Stimulated activated CD4-positive, alpha-beta T cell treated with anti-CD3 and anti-CD28 coated beads, Interleukin-4, amount 100 ng/mL, for 24 hours (primary cell): ENCODE results near the gene RNASEH2A.
A peak's percentile ranks its signal among the peaks of the same experiment; 100 is the strongest.
"Not testable (repeated sequence)": the region's sequence is repeated elsewhere in the genome, so short reads cannot be mapped to it uniquely, and the experiment has no call there.

Experiments used
- DNase-seq: peaks from one replicate; pipeline ENCODE4 v3.0.0-alpha.2; 2020

Gene RNASEH2A

GRCh38 chr19:12794196-12794941, 12.0 kb upstream of the RNASEH2A start:
- DNase-seq, result no peak

- no peak for DNase-seq
Observed at GRCh38 chr19:12794971-12795381, 11.4 kb upstream of the RNASEH2A start.

GRCh38 chr19:12796146-12797071, 10.0 kb upstream of the RNASEH2A start:
- DNase-seq, result peak; percentile 80

DNA sequence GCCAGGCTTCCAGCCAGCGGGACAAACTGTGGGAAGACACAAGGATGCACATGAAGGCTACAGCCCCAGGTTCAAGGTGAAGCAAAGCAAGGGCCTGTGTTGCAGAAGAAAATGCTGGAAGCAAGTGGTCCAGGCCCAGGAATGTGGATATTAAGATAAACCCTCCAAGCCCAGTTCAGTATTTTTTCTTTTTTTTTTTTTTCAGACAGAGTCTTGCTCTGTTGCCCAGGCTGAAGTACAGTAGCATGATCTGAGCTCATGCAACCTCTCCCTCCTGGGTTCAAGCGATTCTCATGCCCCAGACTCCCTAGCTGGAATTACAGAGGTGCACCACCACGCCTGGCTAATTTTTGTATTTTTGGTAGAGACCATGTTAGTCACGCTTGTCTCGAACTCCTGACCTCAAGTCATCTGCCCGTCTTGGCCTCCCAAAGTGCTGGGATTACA, 9.2 kb upstream of the RNASEH2A start:
- DNase-seq, result no peak

DNA sequence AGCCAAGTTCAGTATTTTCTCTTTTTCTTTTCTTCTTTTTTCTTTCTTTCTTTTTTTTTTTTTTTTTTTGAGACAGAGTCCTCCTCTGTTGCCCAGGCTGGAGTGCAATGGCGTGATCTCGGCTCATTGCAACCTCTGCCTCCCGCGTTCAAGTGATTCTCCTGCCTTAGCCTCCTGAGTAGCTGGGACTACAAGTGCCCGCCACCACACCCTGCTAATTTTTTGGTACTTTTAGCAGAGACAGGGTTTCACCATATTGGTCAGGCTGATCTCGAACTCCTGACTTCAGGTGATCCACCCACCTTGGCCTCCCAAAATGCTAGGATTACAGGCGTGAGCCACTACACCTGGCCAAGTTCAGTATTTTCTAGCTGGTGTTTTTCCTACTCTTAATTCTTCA, 8.8 kb upstream of the RNASEH2A start:
- DNase-seq, result not testable (repeated sequence)

GRCh38 chr19:12799742-12800465, 6.5 kb upstream of the RNASEH2A start:
- no peak for DNase-seq

DNA sequence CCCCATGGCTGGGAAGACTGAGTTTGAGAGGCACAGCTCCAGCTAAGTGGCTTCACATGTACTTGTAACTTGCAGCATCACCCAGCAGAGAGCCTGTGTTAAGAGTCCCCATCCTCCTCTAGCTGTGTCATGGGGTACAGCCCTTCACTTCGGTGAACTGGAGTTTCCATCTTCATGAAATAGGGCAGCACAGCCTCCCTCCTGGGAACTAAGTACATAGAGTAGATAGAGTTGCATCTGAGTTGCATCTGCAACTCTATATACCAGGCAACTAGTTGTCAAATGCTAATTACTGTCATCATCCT, 6.0 kb upstream of the RNASEH2A start:
- DNase-seq, result no peak

DNA sequence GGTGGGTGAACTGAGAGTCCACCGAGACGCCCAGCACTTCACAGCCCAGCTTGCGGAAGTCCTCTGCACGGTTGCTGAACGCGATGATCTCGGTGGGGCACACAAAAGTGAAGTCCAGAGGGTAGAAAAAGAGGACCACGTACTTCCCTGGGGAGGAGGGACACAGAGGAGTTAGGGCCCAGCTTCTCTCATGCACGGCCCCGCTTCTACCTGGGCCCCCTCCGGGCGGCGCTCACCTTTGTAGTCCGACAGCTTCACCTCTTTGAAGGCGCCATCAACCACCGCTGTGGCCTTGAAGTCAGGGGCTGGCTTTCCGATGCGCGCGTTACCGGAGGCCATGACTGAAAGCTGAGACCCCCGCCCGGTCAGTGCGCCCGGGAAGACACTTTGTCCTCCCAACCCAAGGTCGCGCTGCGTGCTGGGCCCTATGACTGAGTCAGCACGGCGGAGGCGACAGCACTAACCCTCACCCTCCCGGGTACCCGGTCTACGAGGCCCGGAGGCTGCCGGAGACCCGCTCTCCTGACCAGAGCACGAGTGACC, 5.4 kb upstream of the RNASEH2A start:
- DNase-seq, result peak; percentile 31

DNA sequence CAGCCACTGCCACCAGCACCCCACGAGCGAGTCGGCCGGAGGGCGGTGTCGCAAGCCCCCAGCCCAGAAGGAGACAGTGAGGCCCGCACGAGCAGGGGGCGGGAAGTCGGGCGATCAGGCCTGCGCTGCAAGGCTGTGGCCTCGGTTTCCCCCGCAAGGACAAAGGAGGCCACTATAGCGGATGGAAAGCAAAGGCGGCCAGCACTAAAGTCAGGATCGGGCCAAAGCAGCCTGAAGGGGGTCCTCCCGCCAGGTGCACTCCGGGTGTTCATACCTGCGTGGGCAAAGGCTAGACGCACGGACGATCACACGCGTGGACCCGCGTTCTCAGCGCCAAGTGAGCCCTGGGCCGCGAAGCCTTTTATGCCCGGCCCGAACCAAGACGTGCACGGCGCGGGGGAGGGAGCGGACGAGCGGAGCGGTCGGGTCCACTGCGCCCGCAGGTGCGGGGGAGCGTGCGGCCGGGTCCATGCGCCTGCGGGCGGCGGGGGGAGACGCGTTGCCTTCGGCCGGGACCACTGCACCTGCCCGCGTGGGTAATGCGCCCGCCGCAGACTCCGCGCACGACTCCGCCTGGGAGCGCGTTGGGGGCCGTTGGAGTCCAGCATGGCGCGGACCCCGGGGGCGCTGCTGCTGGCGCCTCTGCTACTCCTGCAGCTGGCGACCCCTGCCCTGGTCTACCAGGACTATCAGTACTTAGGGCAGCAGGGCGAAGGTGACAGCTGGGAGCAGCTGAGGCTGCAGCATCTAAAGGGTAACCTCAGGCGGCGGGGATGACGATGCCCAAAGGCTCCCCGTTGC, 4.7 kb upstream of the RNASEH2A start, which contains the start of the genes PRDX2 and THSD8:
TSS of gene PRDX2 (minus strand) at position 335 of the 801 bp plus-strand sequence. CDS start 539 bp downstream, outside the sequence.
TSS of gene THSD8 (plus strand) at position 604 of the 801 bp plus-strand sequence. CDS start at position 607, 3 bp downstream.
- DNase-seq, result peak; percentile 78

DNA sequence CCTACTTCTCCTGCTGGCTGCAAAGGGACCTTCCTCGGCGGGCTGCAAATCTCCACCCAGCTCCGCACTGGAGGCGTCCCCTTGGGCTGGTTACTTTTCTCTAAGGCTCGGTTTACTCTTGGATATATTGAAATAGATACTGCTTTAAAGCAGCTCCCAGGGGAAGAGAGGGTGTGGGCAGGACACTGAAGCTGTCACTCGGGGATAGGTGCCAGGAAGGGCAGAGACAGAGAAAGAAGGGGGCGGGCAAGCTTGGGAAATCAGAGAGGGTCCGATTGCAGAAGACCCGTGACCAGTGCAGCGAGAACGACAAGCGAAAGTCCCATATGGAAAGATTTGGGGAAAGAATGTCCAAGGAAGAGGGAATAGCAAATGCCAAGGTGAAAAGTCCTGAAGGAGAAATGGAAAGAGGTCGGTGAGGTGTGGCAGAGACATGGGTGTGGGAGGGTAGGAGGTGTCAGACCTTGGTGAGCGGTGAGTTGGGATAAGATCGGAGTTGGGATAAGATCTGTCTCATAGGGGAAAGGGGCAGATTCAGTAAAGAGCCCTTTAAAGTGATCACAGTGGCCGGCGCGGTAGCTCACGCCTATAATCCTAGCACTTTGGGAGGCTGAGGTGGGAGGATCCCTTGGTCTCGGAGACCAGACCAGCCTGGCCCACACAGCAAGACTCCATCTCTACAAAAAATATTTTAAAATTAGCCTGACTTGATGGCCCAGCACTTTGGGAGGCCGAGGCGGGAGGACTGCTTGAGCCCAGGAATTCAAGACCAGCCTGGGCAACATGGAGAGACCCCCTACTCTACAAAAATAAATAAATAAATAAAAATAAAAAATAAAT, 3.9 kb upstream of the RNASEH2A start:
- DNase-seq, result no peak

- no peak for DNase-seq
Observed at GRCh38 chr19:12804051-12804450, 2.3 kb upstream of the RNASEH2A start.

DNA sequence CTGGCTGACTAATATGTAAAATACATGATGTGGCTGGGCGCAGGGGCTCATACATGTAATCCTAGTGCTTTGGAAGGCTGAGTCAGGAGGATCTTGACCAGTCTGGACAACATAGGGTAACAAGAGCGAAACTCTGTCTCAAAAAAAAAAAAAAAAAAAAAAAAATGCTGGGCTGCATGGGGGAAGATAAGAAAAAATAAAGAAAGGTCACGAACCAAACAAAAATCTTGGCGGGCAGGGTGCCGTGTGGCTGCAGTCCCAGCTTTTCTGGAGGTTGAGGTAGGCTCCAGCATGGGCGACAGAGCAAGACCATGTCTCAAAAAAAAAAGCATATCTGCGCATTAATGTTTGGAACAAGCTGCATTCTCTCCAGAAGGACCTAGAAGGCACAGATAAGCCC, 8.7 kb downstream of the RNASEH2A start:
- DNase-seq, result no peak

DNA sequence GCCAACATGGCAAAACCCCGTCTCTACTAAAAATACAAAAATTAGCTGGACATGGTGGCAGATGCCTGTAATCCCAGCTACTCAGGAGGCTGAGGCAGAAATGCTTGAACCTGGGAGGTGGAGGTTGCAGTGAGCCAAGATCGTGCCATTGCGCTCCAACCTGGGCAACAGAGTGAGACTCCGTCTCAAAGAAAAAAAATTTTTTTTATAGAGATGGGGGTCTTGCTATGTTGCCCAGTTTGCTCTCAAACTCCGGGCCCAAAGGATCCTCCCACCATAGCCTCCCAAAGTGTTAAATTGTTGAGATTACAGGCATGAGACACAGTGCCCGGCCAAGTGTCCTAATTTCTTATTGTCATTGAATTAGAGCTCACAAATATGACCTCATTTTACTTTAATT, 10.8 kb downstream of the RNASEH2A start:
- DNase-seq, result not testable (repeated sequence)

GRCh38 chr19:12817810-12818209, 11.4 kb downstream of the RNASEH2A start:
- DNase-seq, result not testable (repeated sequence)

- DNase-seq, result no peak
Observed at GRCh38 chr19:12821761-12822160, 15.4 kb downstream of the RNASEH2A start.

DNA sequence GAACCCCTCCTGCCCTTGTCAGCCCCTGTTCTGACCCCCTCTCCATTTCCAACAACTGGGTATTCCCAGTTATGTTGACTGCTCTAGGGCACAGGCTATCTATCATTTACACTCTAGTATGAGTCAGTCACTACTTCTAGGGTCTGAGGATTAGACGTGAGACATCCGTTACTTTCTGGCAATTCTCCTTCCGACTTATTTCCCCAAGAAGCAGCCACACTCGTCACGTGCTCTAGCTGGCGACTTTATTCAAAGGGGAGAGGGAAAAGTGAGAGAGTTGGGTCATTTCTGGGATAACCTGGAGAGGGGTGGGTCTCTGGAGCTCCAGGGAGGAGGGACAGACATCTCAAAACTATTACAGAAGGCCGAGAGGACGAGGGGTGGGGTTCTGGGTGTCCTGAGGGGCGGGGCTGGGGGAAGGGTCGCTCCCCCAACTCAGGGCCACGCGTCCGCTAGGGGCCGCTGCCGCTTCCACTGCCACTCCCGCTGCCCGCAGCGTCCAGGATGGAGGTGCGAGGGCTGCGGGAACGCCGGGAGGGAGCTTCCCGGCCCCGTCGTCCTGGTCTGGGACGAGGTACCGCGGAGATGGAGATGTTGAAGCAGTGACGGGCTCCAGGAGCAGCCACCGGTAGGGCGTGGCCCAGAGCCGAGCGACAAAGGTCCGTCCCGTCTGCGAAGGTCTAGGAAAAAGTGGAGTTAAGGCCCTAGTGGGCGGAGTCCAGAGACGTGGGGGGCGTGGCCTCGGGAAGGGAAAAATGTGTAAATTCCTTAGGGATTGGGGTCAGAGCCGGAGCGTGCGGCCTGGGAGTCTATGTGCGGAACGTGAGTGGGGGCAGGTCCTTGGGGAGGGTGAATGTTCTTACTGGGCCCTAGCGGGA, 19.1 kb downstream of the RNASEH2A start:
- DNase-seq, result no peak

DNA sequence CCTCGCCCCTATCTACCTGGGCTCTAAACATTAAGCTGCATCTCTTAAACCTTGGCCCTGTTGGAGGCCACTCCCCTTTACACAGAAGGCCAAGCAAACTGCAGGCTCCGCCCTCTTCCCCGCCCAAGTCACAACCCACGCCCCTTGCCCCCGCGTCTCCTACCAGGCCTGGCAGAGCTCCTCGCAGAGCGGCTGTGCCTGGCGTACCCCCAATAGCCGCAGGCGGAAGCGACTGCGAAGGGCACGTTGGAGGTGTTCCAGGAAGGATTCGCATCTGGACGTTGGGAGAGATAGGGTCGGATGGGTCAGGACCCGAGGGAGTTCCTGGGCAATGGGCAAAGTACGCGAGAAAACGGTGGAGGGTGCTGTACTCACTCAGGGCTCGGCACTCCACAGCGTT, 22.1 kb downstream of the RNASEH2A start:
- no peak for DNase-seq

DNA sequence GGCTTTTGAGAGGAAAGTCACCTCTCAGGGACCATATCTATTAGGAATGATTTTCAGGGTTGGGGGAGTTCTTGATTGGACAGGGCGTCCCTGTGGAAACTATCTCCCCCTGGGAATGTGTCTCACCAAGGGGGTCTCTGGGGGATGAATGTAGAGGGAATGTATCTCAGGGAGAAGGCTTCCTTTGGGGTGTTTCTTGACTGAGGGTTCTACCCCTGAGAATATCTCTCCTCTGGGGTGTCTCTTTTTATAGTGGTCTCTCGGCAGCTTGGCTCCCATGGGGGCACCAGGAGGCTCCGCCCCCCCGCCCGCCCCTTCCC, 27.0 kb downstream of the RNASEH2A start:
- no peak for DNase-seq

- DNase-seq, result peak; percentile 34
Observed at GRCh38 chr19:12833738-12834565, 27.6 kb downstream of the RNASEH2A start.
